ENCODE measurements around the gene LITAF. TPM values are rescaled to one million over a fixed set of nuclear protein-coding genes. Genes with fewer than 3 reads are reported as not detected.

The LITAF gene
- total RNA-seq, 4 donors from 2014 or later = 101 to 136 (median 112) TPM

- Histone ChIP-seq H3K4me3 (replicated peaks in 1 of 3) (peak overlapping the region in 1 of 3 donors; percentile 79), H3K27me3 (no peaks in the 10 kb centered on the region), H3K36me3 (no peaks in the 10 kb centered on the region), H3K4me1 (peaks cover 32 to 36% of the 10 kb centered on the region in 2 donors), H3K9me3 (no peaks in the 10 kb centered on the region), H3K27ac (peak overlapping the region; percentile 98 to 99 (median 98))
- intact Hi-C loops (cut with DNase I) = no loop called here
- TF ChIP-seq POLR2A (IDR thresholded peaks at IDR 0.05) (no peak), CTCF (IDR thresholded peaks at IDR 0.05) (no peak)
- no peak for DNase-seq
- 79 to 89% methylated on average over 11 to 12 of the region's 14 CpGs for WGBS, 2 donors
Measured at GRCh38 chr16:11587643-11588247, 1.0 kb upstream of the LITAF start.

GRCh38 chr16:11586378-11586855, 302 bp downstream of the LITAF start:
- H3K4me1 ChIP-seq = peaks cover 40 to 41% of the 10 kb centered on the region in 2 donors

GRCh38 chr16:11585460-11586377, 1.0 kb downstream of the LITAF start:
- Histone ChIP-seq H3K4me1 (peaks cover 40 to 46% of the 10 kb centered on the region in 2 donors), H3K27me3 (no peaks in the 10 kb centered on the region), H3K9me3 (no peaks in the 10 kb centered on the region), H3K36me3 (no peaks in the 10 kb centered on the region), H3K4me3 (replicated peaks in 1 of 3) (peak overlapping the region; percentile 69 to 83 (median 79)), H3K27ac (peak overlapping the region; percentile 98 to 99 (median 98))
- intact Hi-C loops (cut with DNase I) = no loop called here
- WGBS, 2 donors = 16 to 49% methylated on average over 7 to 29 of the region's 29 CpGs
- DNase-seq = peak; percentile 56 to 58
- TF ChIP-seq CTCF (IDR thresholded peaks at IDR 0.05) (no peak), POLR2A (IDR thresholded peaks at IDR 0.05) (peak in 1 of 2 donors; percentile 70)

More at GRCh38 chr16:11586378-11586855, 302 bp downstream of the LITAF start:
- no peak for DNase-seq
- Histone ChIP-seq H3K4me3 (replicated peaks in 1 of 3) (peak overlapping the region; percentile 69 to 83 (median 79)), H3K27me3 (no peaks in the 10 kb centered on the region), H3K27ac (peak overlapping the region; percentile 98 to 99 (median 98)), H3K36me3 (no peaks in the 10 kb centered on the region), H3K9me3 (no peaks in the 10 kb centered on the region)
- TF ChIP-seq POLR2A (IDR thresholded peaks at IDR 0.05) = no peak
- peak in 2 of 6 experiments; percentile 10 for TF ChIP-seq CTCF (IDR thresholded peaks at IDR 0.05)
- WGBS, 2 donors = 0 to 3% methylated on average over 25 to 26 of the region's 48 CpGs
- intact Hi-C loops (cut with DNase I) = no loop called here

GRCh38 chr16:11583889-11584565, 2.7 kb downstream of the LITAF start:
- Histone ChIP-seq H3K9me3 (no peaks in the 10 kb centered on the region), H3K4me3 (replicated peaks in 1 of 3) (no peak overlapping the region), H3K27me3 (no peaks in the 10 kb centered on the region), H3K4me1 (peaks cover 44 to 46% of the 10 kb centered on the region in 2 donors), H3K36me3 (no peaks in the 10 kb centered on the region), H3K27ac (peak overlapping the region; percentile 98 to 99 (median 98))
- WGBS, 2 donors = 8 to 14% methylated on average over 7 of the region's 7 CpGs
- TF ChIP-seq POLR2A (IDR thresholded peaks at IDR 0.05) = peak in 1 of 2 donors; percentile 69
- TF ChIP-seq CTCF (IDR thresholded peaks at IDR 0.05) = no peak
- intact Hi-C loops (cut with DNase I) = no loop called here
- DNase-seq = peak; percentile 70 to 79
